ENCODE data around the gene HSD17B10.
"Not testable (repeated sequence)": the region's sequence is repeated elsewhere in the genome, so short reads cannot be mapped to it uniquely, and the experiment has no call there.

Gene HSD17B10

GRCh38 chrX:53429755-53430154 is 4.4 kb downstream of the HSD17B10 start:
- DNase-seq: no peak
- no peaks in the 10 kb centered on the region for H3K4me1 ChIP-seq
- no peaks in the 10 kb centered on the region for H3K9me3 ChIP-seq

GRCh38 chrX:53422861-53423306 is 11.3 kb downstream of the HSD17B10 start, which contains the start of gene RIBC1:
Gene RIBC1, plus strand, starts transcription at chrX:53422873. Its CDS starts 3,404 bp downstream, at chrX:53426277.
- no peaks in the 10 kb centered on the region for H3K9me3 ChIP-seq
- 0 out of 2 replicates have a peak, but pooled peaks cover 3% of the 10 kb centered on the region for H3K36me3 ChIP-seq
- no peaks in the 10 kb centered on the region for H3K4me1 ChIP-seq
- peak within 1 kb of the TSS; percentile 85 for H3K4me3 ChIP-seq (ENCODE audit: low read depth, low read length)
- no peak for DNase-seq
- TF ChIP-seq CTCF (IDR thresholded peaks at IDR 0.05; ENCODE audit: low read depth, low read length): no peak
- no peaks in the 10 kb centered on the region for H3K27me3 ChIP-seq

More at GRCh38 chrX:53429755-53430154, 4.4 kb downstream of the HSD17B10 start:
- H3K27me3 ChIP-seq: no peaks in the 10 kb centered on the region
- no peak for TF ChIP-seq CTCF (IDR thresholded peaks at IDR 0.05; ENCODE audit: low read depth, low read length)
- H3K4me3 ChIP-seq (ENCODE audit: low read depth, low read length): no peak overlapping the region
- H3K36me3 ChIP-seq: peaks cover 5% of the 10 kb centered on the region

- no peaks in the 10 kb centered on the region for H3K27me3 ChIP-seq
Measured at GRCh38 chrX:53422086-53422860, 11.9 kb downstream of the HSD17B10 start, which contains the start of gene SMC1A. Gene SMC1A, minus strand, starts transcription at chrX:53422654. Its CDS starts 54 bp downstream, at chrX:53422600.

GRCh38 chrX:53421772-53422085 is 12.4 kb downstream of the HSD17B10 start:
- Histone ChIP-seq H3K4me3 (ENCODE audit: low read depth, low read length) (peak overlapping the region; percentile 85), H3K36me3 (0 out of 2 replicates have a peak, but pooled peaks cover 3% of the 10 kb centered on the region), H3K27me3 (no peaks in the 10 kb centered on the region), H3K4me1 (no peaks in the 10 kb centered on the region), H3K9me3 (no peaks in the 10 kb centered on the region)
- DNase-seq: no peak
- TF ChIP-seq CTCF (IDR thresholded peaks at IDR 0.05; ENCODE audit: low read depth, low read length): no peak

More at GRCh38 chrX:53422086-53422860, 11.9 kb downstream of the HSD17B10 start, which contains the start of gene SMC1A:
- Histone ChIP-seq H3K36me3 (0 out of 2 replicates have a peak, but pooled peaks cover 3% of the 10 kb centered on the region), H3K9me3 (no peaks in the 10 kb centered on the region), H3K4me3 (ENCODE audit: low read depth, low read length) (peak within 1 kb of the TSS; percentile 85), H3K4me1 (no peaks in the 10 kb centered on the region)
- peak; percentile 96 for DNase-seq
- TF ChIP-seq CTCF (IDR thresholded peaks at IDR 0.05; ENCODE audit: low read depth, low read length): no peak

- Histone ChIP-seq H3K4me1 (no peaks in the 10 kb centered on the region), H3K4me3 (ENCODE audit: low read depth, low read length) (peak overlapping the region; percentile 85), H3K9me3 (no peaks in the 10 kb centered on the region), H3K27me3 (no peaks in the 10 kb centered on the region), H3K36me3 (0 out of 2 replicates have a peak, but pooled peaks cover 3% of the 10 kb centered on the region)
- no peak for DNase-seq
- no peak for TF ChIP-seq CTCF (IDR thresholded peaks at IDR 0.05; ENCODE audit: low read depth, low read length)
Measured at GRCh38 chrX:53421125-53421524, 13.0 kb downstream of the HSD17B10 start.

GRCh38 chrX:53420351-53420750 is 13.8 kb downstream of the HSD17B10 start:
- H3K27me3 ChIP-seq; H3K4me1 ChIP-seq; H3K4me3 ChIP-seq (ENCODE audit: low read depth, low read length); DNase-seq; H3K9me3 ChIP-seq; H3K36me3 ChIP-seq: not testable (repeated sequence)
